ENCODE measurements around the gene PLA1A. TPM values are rescaled to one million over a fixed set of nuclear protein-coding genes. Genes with fewer than 3 reads are reported as not detected.
A peak's percentile ranks its signal among the peaks of the same experiment; 100 is the strongest.

Gene PLA1A
- total RNA-seq, 4 donors from 2014 or later: 2.0 to 6.7 (median 3.9) TPM

GRCh38 chr3:119626196-119626595 is 28.5 kb downstream of the PLA1A start:
- WGBS, 2 donors: 88 to 89% methylated on average over 1 of the region's 1 CpG
- no peak overlapping the region for H3K4me3 ChIP-seq (replicated peaks in 1 of 3)
- no peaks in the 10 kb centered on the region for H3K27me3 ChIP-seq
- intact Hi-C loops (cut with DNase I): no loop called here
- TF ChIP-seq POLR2A (IDR thresholded peaks at IDR 0.05): no peak
- TF ChIP-seq, protein P1, sequence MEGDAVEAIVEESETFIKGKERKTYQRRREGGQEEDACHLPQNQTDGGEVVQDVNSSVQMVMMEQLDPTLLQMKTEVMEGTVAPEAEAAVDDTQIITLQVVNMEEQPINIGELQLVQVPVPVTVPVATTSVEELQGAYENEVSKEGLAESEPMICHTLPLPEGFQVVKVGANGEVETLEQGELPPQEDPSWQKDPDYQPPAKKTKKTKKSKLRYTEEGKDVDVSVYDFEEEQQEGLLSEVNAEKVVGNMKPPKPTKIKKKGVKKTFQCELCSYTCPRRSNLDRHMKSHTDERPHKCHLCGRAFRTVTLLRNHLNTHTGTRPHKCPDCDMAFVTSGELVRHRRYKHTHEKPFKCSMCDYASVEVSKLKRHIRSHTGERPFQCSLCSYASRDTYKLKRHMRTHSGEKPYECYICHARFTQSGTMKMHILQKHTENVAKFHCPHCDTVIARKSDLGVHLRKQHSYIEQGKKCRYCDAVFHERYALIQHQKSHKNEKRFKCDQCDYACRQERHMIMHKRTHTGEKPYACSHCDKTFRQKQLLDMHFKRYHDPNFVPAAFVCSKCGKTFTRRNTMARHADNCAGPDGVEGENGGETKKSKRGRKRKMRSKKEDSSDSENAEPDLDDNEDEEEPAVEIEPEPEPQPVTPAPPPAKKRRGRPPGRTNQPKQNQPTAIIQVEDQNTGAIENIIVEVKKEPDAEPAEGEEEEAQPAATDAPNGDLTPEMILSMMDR (IDR thresholded peaks at IDR 0.05): no peak
- no peaks in the 10 kb centered on the region for H3K36me3 ChIP-seq
- no peaks in the 10 kb centered on the region for H3K9me3 ChIP-seq
- no peak for DNase-seq
- H3K27ac ChIP-seq: no peak overlapping the region
- peaks cover 0 to 11% of the 10 kb centered on the region in 2 donors for H3K4me1 ChIP-seq

DNA sequence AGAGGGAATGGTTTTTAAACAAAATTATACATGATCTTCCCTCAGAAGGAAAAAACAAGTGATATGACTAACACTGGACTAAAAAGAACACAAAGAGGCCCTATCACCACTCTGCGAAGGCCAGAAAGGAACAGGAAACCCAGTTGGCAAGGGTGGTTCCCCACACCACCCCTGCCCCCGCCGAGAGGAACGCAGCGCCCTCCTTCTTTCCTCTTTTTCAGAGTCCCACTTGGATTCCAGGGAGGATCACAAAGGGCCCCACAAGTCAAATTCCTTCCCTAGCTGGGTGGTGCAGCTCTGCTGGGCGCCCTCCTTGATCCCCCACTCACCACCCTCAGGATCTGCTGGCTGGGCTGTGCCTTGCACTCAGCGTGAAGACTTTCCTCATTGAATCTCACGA is 29.8 kb downstream of the PLA1A start:
- WGBS, 2 donors: 73 to 74% methylated on average over 8 of the region's 8 CpGs
- intact Hi-C loops (cut with DNase I): no loop called here
- Histone ChIP-seq H3K4me3 (replicated peaks in 1 of 3) (no peak overlapping the region), H3K4me1 (peaks cover 0 to 11% of the 10 kb centered on the region in 2 donors), H3K27me3 (no peaks in the 10 kb centered on the region), H3K27ac (peak overlapping the region in 1 of 3 donors; percentile 10), H3K9me3 (no peaks in the 10 kb centered on the region), H3K36me3 (no peaks in the 10 kb centered on the region)
- no peak for DNase-seq
- TF ChIP-seq POLR2A (IDR thresholded peaks at IDR 0.05): no peak
- TF ChIP-seq, protein P1 (IDR thresholded peaks at IDR 0.05): no peak

DNA sequence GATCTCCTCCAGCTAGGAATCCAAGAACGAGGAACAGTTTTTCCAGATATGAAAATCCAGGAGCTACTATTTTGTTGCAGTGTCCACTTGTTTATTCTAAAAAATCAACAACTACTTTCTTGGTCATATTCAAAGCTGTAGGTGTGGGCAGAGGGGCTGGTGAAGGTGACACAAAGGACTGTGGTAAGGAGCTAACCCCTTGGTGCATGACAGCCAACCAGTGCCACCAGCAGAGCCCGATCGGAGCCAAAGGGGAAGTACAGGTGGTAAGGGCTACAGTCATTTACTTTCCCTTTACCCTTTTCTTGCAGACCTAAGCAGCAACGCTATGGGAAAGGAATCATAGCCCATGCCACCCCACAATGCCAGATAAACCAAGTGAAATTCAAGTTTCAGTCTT is 30.7 kb downstream of the PLA1A start:
- intact Hi-C loops (cut with DNase I): no loop called here
- Histone ChIP-seq H3K4me1 (peaks cover 0 to 11% of the 10 kb centered on the region in 2 donors), H3K9me3 (no peaks in the 10 kb centered on the region), H3K36me3 (no peaks in the 10 kb centered on the region), H3K4me3 (replicated peaks in 1 of 3) (no peak overlapping the region), H3K27ac (no peak overlapping the region), H3K27me3 (no peaks in the 10 kb centered on the region)
- 82 to 92% methylated on average over 4 of the region's 4 CpGs for WGBS, 2 donors
- no peak for TF ChIP-seq POLR2A (IDR thresholded peaks at IDR 0.05)
- TF ChIP-seq, protein P1 (IDR thresholded peaks at IDR 0.05): no peak
- DNase-seq: no peak

- 67 to 71% methylated on average over 1 of the region's 1 CpG for WGBS, 2 donors
Observed at GRCh38 chr3:119628816-119629445, 31.2 kb downstream of the PLA1A start.

More at GRCh38 chr3:119628816-119629445, 31.2 kb downstream of the PLA1A start:
- no peak for DNase-seq
- peaks cover 0 to 11% of the 10 kb centered on the region in 2 donors for H3K4me1 ChIP-seq
- TF ChIP-seq, protein P1 (IDR thresholded peaks at IDR 0.05): no peak
- no peak for TF ChIP-seq POLR2A (IDR thresholded peaks at IDR 0.05)
- intact Hi-C loops (cut with DNase I): no loop called here
- H3K27me3 ChIP-seq: no peaks in the 10 kb centered on the region
- H3K27ac ChIP-seq: no peak overlapping the region
- no peak overlapping the region for H3K4me3 ChIP-seq (replicated peaks in 1 of 3)
- no peaks in the 10 kb centered on the region for H3K36me3 ChIP-seq
- no peaks in the 10 kb centered on the region for H3K9me3 ChIP-seq

Measured in thyroid gland (tissue), 4 donors.